Bronchial epithelial cell (primary cell): Measurements from ENCODE around the gene ABCF3. TPM values are rescaled to one million over a fixed set of nuclear protein-coding genes. Genes with fewer than 3 reads are reported as not detected.

Experiments
- DNase-seq: peaks from one replicate; pipeline ENCODE4 v3.0.0-alpha.2; 2010; ENCODE audit warnings: low read depth
- FAIRE-seq: peaks from 2 replicates; lab custom pipeline; 2011; peaks lifted over from hg19 to GRCh38; lab: Jason Lieb, UNC
- H3K27me3 ChIP-seq: 2 replicates; pipeline ENCODE4 v1.5.1; 2011; ENCODE audit warnings: low read length; ENCODE audit not compliant: control insufficient read depth, insufficient read depth
- H3K36me3 ChIP-seq: 2 replicates; pipeline ENCODE4 v1.5.1; 2011; ENCODE audit warnings: low read length; ENCODE audit not compliant: control insufficient read depth, insufficient read depth
- H3K4me3 ChIP-seq: 2 replicates; pipeline ENCODE4 v1.5.1; 2011; ENCODE audit warnings: mild to moderate bottlenecking, low read depth, low read length, control low read depth
- total RNA-seq: library from RNA; depleted of rRNA; stranded (reverse); fragments of >200 nt; gene quantifications from 2 replicates; pipeline ENCODE4 v1.2.1, GENCODE V29; 2014
- TF ChIP-seq, protein P1 (sequence below): IDR thresholded peaks from 2 replicates; pipeline ENCODE4 v1.5.1; 2011; ENCODE audit warnings: mild to moderate bottlenecking, moderate library complexity, low read length, control low read depth, inconsistent platforms; ENCODE audit not compliant: insufficient read depth, severe bottlenecking

ABCF3 gene
- total RNA-seq, 1 donor from 2014 or later, result 40.0 TPM

- no peak for DNase-seq
- Histone ChIP-seq H3K36me3 (no peaks in the 10 kb centered on the region), H3K4me3 (no peak overlapping the region), H3K27me3 (peaks cover 14% of the 10 kb centered on the region)
- peak; percentile 18 for FAIRE-seq
- TF ChIP-seq, protein P1, sequence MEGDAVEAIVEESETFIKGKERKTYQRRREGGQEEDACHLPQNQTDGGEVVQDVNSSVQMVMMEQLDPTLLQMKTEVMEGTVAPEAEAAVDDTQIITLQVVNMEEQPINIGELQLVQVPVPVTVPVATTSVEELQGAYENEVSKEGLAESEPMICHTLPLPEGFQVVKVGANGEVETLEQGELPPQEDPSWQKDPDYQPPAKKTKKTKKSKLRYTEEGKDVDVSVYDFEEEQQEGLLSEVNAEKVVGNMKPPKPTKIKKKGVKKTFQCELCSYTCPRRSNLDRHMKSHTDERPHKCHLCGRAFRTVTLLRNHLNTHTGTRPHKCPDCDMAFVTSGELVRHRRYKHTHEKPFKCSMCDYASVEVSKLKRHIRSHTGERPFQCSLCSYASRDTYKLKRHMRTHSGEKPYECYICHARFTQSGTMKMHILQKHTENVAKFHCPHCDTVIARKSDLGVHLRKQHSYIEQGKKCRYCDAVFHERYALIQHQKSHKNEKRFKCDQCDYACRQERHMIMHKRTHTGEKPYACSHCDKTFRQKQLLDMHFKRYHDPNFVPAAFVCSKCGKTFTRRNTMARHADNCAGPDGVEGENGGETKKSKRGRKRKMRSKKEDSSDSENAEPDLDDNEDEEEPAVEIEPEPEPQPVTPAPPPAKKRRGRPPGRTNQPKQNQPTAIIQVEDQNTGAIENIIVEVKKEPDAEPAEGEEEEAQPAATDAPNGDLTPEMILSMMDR, result no peak
Observed at GRCh38 chr3:184223946-184224345, 37.9 kb downstream of the ABCF3 start.

GRCh38 chr3:184227481-184227935 is 41.5 kb downstream of the ABCF3 start:
- Histone ChIP-seq H3K36me3 (no peaks in the 10 kb centered on the region), H3K27me3 (peaks cover 34% of the 10 kb centered on the region), H3K4me3 (no peak overlapping the region)
- TF ChIP-seq, protein P1, result peak; percentile 90
- peak; percentile 33 for DNase-seq
- FAIRE-seq, result peak; percentile 7

- Histone ChIP-seq H3K36me3 (no peaks in the 10 kb centered on the region), H3K4me3 (no peak overlapping the region), H3K27me3 (peaks cover 36% of the 10 kb centered on the region)
- FAIRE-seq, result peak; percentile 77
- no peak for DNase-seq
- TF ChIP-seq, protein P1, result no peak
Observed at GRCh38 chr3:184228376-184229137, 42.6 kb downstream of the ABCF3 start.

- TF ChIP-seq, protein P1, result no peak
- Histone ChIP-seq H3K27me3 (peaks cover 36% of the 10 kb centered on the region), H3K4me3 (no peak within 1 kb of the TSS), H3K36me3 (no peaks in the 10 kb centered on the region)
- FAIRE-seq (no peak), DNase-seq (peak; percentile 8)
Observed at GRCh38 chr3:184229394-184230080, 43.5 kb downstream of the ABCF3 start, which contains the start of gene VWA5B2. Gene VWA5B2 (plus strand): TSS chr3:184229585. CDS start chr3:184230529, 944 bp downstream.

DNA sequence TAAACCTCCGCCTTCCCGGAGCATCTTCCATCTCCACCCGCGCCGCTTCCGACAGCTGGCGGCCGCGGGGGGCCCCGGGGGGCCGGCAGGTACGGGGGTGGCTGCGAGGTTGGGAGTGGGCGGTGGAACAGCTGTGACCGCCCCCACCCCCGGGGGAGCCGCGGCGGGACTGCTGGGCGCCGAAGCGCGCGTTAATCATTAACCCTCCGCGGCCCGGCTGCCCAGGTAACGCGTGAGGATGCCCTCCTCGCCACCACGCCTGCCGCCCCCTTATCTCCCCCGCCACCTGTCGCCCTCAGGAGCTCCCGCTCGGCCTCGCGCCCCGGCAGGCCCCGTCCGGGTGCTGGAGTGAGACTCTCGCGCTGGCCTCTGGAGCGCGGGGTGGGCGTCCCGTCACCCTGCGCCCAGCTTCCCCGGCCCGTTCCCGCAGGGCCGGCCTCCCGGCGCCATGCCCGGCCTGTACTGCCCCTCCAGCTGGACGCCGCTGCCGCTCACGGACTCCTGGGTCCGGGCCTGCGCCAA is 44.1 kb downstream of the ABCF3 start:
- FAIRE-seq, result no peak

More for the DNA sequence above, 44.1 kb downstream of the ABCF3 start:
- Histone ChIP-seq H3K36me3 (no peaks in the 10 kb centered on the region), H3K27me3 (peaks cover 36% of the 10 kb centered on the region), H3K4me3 (no peak overlapping the region)
- no peak for DNase-seq
- TF ChIP-seq, protein P1, result no peak
